A549 treated with CORT108297 at 1 μM for 4 hours (cell line): ENCODE results near the gene VAV1. TPM values are rescaled to one million over a fixed set of nuclear protein-coding genes. Genes with fewer than 3 reads are reported as not detected.

Source experiments
- total RNA-seq: library from RNA; stranded (reverse); fragments of 200-300 nt; extraction: Qiagen RNA extraction; gene quantifications from 5 replicates; pipeline ENCODE4 v1.2.3, GENCODE V29; 2022

The VAV1 gene
- 6.3 to 8.9 TPM (median 6.8 TPM) in 5 replicates for total RNA-seq

GRCh38 chr19:6772028-6772865, at the start of gene VAV1:
Gene VAV1 (plus strand): TSS chr19:6772708. CDS start chr19:6772808, 100 bp downstream.

DNA sequence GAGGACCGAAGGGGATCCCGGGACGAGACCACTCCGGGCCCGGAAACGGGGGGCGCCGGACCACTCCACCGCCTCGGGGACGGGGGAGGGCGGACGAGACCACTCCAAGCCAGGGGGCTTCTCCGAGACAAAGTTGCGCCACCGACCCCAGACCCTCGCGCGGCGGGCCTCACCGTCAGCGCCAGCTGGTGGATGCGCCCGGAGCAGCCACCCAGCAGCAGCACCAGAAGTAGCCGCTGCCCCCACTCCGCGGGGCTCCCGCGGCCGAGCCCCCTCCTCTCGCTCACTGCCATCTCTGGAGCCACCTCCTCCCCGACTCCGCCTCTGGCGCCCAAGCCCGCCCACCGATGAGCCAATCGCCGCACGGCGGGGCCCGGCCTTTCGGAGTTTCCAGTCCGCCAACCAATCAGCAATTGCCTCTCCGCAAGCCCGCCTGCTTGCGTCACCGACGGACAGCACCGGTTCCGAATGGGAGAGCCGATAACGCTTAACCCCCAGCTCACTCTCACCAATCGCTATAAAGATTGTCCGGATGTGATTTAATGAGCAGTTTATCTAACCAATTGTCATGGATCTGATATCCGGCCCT, 35.1 kb upstream of the VAV1 start, which contains the start of gene GPR108:
Gene GPR108 (minus strand): TSS at position 297 of the 589 bp plus-strand sequence. CDS start 4 bp downstream, at position 293.

DNA sequence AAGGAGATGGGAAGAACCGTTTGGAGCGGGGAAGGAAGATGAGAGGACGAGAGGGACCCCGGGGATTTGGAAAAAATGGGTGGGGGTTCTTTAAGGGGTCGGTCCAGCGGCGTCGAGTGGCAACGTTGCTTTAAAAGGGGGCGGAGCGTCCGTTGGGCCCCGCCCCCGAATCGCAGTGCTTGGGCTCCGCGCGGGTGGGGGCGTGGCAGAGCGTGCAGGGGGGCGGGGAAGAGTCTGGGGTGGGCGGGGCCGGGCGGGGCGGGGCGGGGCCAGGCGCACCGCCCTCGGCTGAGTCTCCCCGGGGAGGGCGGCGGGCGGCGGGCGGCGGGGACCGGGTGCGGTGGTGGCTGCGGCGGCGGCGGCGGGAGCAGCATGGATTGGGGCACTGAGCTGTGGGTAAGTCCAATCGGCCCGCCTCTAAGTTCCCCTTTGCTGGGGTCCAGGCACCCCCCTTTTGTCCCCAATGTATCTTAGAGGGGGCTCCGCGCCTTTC, 33.1 kb upstream of the VAV1 start, which contains the start of gene TRIP10:
Gene TRIP10 (plus strand): TSS at position 291 of the 493 bp plus-strand sequence. CDS start 82 bp downstream, at position 373.

DNA sequence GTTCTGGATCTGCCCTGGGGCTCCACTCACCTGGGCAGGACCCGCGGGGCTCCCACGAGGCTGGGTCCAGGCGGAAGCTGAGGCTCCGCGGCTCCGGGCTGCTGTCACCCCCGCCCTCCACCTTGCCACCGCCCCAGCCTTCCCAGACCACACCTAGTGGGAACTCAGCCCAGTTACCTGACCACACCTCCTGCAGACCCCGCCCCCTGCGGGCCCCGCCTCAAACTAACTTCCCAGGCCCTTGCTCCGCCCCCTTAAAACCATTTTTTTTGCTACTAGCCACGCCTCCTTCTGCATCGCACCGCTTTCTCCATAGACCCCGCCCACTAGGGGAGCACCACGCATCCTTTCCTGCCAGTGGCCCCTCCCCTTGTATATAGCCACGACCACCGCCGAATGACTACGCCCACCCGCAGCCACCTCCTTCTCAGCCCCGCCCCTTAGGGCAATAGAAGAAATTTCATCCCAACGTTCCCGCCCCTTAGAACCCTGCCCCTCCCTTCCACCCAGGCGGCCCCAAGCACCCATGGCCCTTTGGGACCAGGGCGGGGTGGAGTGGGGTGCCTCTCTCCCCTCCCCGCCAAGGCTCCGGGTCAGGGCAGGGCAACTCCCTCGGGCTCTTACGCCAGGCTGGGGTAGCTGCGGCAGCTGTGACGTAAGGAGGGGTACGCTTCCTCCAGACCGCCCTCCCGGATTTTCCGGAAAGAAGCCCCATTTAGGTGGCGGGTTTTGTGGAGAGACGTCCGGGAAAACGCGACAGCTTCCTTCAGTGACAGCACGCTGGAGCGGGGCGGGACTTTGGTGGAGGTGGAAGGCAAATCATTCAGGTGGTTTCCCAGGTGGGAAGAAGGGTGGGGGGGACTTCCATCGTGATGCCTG, 4.9 kb upstream of the VAV1 start, which contains the start of gene SH2D3A:
Gene SH2D3A (minus strand): TSS at position 79 of the 879 bp plus-strand sequence. CDS start 3,687 bp downstream, outside the sequence.

GRCh38 chr19:6887316-6887715, 114.8 kb downstream of the VAV1 start, which contains the start of gene ADGRE1:
Gene ADGRE1 (plus strand): TSS chr19:6887579. CDS start chr19:6887609, 30 bp downstream.

Other genes with a start within 250 kb of the VAV1 start
- gene TNFSF9, start 241.7 kb upstream of the VAV1 start, total RNA-seq = 4.5 to 7.0 TPM (median 6.3 TPM) in 5 replicates
- gene CD70, start 181.6 kb upstream of the VAV1 start, total RNA-seq = 13.2 to 28.7 TPM (median 26.0 TPM) in 5 replicates
- 0.02 to 0.11 TPM (median 0.08 TPM) in 5 replicates for gene TNFSF14, start 102.5 kb upstream of the VAV1 start, total RNA-seq
- gene C3, start 52.1 kb upstream of the VAV1 start, total RNA-seq = 39.1 to 46.1 TPM (median 43.1 TPM) in 5 replicates
- gene GPR108, start 35.1 kb upstream of the VAV1 start, total RNA-seq = 31.6 to 45.2 TPM (median 41.4 TPM) in 5 replicates
- gene TRIP10, start 33.0 kb upstream of the VAV1 start, total RNA-seq = 59.6 to 74.6 TPM (median 68.6 TPM) in 5 replicates
- 12.2 to 17.1 TPM (median 15.4 TPM) in 5 replicates for gene SH2D3A, start 5.3 kb upstream of the VAV1 start, total RNA-seq
- gene ADGRE1, start 114.9 kb downstream of the VAV1 start, total RNA-seq = 4.6 to 6.6 TPM (median 5.1 TPM) in 5 replicates
- not detected in 5 replicates for gene MBD3L2B, start 248.7 kb downstream of the VAV1 start, total RNA-seq